Body of pancreas (tissue), 4 donors: Measurements from ENCODE around the gene PRICKLE4. TPM values are rescaled to one million over a fixed set of nuclear protein-coding genes. Genes with fewer than 3 reads are reported as not detected.
A peak's percentile ranks its signal among the peaks of the same experiment; 100 is the strongest.

Experiments used
- ATAC-seq: fragments of 150-250 bp; one replicate; pipeline ENCODE4 v1.9.1; 2016
- DNase-seq, 4 donors: peaks; one replicate each; pipeline ENCODE4 v3.0.0-alpha.2; 2019
- H3K27ac ChIP-seq, 4 donors: fragments of 200-600 bp; sonication (generic); 1 replicate in 3 of 4; 2 replicates in 1 of 4; pipeline versions ENCODE4 v1.5.1 to v1.6.1; 2016 to 2019; ENCODE audit warnings: mild to moderate bottlenecking in 1 of 4, mixed read lengths in 1 of 4, moderate library complexity in 1 of 4
- H3K27me3 ChIP-seq, 2 donors: fragments of 200-600 bp; sonication (generic); one replicate each; pipeline ENCODE4 v1.6.0; 2016; ENCODE audit warnings: mild to moderate bottlenecking in 1 of 2
- H3K36me3 ChIP-seq, 2 donors: fragments of 200-600 bp; sonication (generic); replicated peaks in 1 of 2; 2 replicates each; pipeline ENCODE4 v1.5.1; 2016; ENCODE audit warnings: low read depth in 2 of 2; ENCODE audit not compliant: insufficient read depth in 1 of 2
- H3K4me1 ChIP-seq: fragments of 200-600 bp; sonication (generic); one replicate; pipeline ENCODE4 v1.6.0; 2016
- H3K4me3 ChIP-seq, 2 donors: fragments of 200-600 bp; sonication (generic); 1 replicate in 1 of 2; 2 replicates in 1 of 2; pipeline ENCODE4 v1.5.1; 2016 to 2019
- H3K9me3 ChIP-seq, 3 donors: fragments of 200-600 bp; sonication (generic); 1 replicate in 2 of 3; 2 replicates in 1 of 3; pipeline ENCODE4 v1.5.1; 2016
- CTCF ChIP-seq, 7 experiments: fragments of 450-650 bp in 4 of 7; fragments of 200-600 bp in 3 of 7; sonication (generic) in 3 of 7; IDR thresholded peaks; one replicate each; pipeline ENCODE4 v1.5.1; 2016 to 2019; ENCODE audit warnings: antibody characterized with exemption in 7 of 7
- POLR2A ChIP-seq, 3 donors: fragments of 450-650 bp; IDR thresholded peaks; one replicate each; pipeline ENCODE4 v1.6.1; 2016; ENCODE audit warnings: antibody characterized with exemption in 3 of 3, mild to moderate bottlenecking in 2 of 3
- WGBS, 2 donors: methylation state at CpG; one replicate each; pipeline ENCODE4 v1.1.5; 2017; 5-methylcytosine and 5-hydroxymethylcytosine counted together
- intact Hi-C: fragments of 100-400 bp; cut with DNase I; formaldehyde crosslinking; loops from one replicate; pipeline ENCODE4 v1.15.1; 2023
- total RNA-seq, 2 donors: library from RNA; depleted of rRNA; stranded (reverse); fragments of >200 nt; gene quantifications; one replicate each; pipeline ENCODE4 v1.1.0, GENCODE V29; 2016

Gene PRICKLE4
- total RNA-seq, 2 donors from 2014 or later = 4.4 to 16.8 TPM

DNA sequence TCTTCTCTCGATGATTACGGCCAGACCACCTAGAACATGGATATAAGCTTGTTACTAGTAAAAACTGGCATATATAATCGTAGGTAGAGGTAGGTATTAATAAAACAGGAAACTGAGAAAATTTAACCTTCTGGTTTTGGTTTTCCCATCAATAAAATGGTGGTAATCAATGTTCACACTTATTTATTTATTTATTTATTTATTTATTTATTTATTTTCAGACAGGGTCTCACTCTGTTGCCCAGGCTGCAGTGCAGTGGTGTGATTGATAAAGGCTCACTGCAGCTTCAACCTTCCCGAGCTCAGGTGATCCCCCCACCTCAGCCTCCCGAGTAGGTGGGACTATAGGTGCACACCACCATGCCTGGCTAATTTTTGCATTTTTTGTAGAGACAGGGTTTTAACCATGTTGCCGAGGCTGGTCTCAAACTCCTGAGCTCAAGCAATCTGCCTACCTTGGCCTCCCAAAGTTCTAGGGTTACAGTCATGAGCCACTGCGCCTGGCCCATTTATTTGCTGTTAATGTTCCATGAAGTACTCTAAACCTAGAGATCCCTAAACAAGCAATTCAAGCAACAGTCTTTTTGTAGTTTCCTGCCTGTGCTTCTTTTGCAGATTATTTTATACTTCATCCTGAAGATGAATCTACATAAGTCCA is 18.4 kb downstream of the PRICKLE4 start:
- H3K36me3 ChIP-seq = no peaks in the 10 kb centered on the region
- DNase-seq = no peak
- H3K4me3 ChIP-seq = no peak overlapping the region
- H3K27ac ChIP-seq = no peak overlapping the region
- no peaks in the 10 kb centered on the region for H3K27me3 ChIP-seq
- H3K4me1 ChIP-seq = no peaks in the 10 kb centered on the region
- no peaks in the 10 kb centered on the region for H3K9me3 ChIP-seq
- no peak for TF ChIP-seq CTCF (IDR thresholded peaks at IDR 0.05)
- TF ChIP-seq POLR2A (IDR thresholded peaks at IDR 0.05) = no peak
- WGBS, 2 donors = 91 to 93% methylated on average over 7 of the region's 7 CpGs
- ATAC-seq = no peak
- intact Hi-C loops = no loop called here

DNA sequence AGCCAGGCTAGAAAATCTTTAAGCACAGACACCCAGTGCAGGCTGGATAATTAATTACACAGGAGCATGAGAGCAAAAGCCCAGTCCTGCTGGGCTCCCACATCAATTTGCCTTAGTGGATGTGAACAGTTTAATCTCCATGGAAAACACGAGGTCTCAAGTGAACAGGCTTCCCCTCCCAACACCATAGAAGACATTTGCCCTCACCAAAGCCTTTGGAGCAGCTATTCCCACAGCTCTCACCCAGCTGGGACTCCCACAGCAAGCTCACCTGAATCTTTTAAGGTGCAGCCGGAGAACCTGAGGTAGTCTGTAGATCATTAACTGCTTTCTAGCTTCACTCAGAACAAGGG is 19.0 kb downstream of the PRICKLE4 start:
- Histone ChIP-seq H3K36me3 (no peaks in the 10 kb centered on the region), H3K27me3 (no peaks in the 10 kb centered on the region), H3K4me1 (no peaks in the 10 kb centered on the region), H3K4me3 (no peak overlapping the region), H3K27ac (no peak overlapping the region), H3K9me3 (no peaks in the 10 kb centered on the region)
- intact Hi-C loops = no loop called here
- DNase-seq = no peak
- no peak for TF ChIP-seq POLR2A (IDR thresholded peaks at IDR 0.05)
- no peak for TF ChIP-seq CTCF (IDR thresholded peaks at IDR 0.05)
- no peak for ATAC-seq
- WGBS, 2 donors = 59 to 68% methylated on average over 2 of the region's 2 CpGs

GRCh38 chr6:41801380-41801779 is 20.8 kb downstream of the PRICKLE4 start:
- no peak for DNase-seq
- intact Hi-C loops = no loop called here

DNA sequence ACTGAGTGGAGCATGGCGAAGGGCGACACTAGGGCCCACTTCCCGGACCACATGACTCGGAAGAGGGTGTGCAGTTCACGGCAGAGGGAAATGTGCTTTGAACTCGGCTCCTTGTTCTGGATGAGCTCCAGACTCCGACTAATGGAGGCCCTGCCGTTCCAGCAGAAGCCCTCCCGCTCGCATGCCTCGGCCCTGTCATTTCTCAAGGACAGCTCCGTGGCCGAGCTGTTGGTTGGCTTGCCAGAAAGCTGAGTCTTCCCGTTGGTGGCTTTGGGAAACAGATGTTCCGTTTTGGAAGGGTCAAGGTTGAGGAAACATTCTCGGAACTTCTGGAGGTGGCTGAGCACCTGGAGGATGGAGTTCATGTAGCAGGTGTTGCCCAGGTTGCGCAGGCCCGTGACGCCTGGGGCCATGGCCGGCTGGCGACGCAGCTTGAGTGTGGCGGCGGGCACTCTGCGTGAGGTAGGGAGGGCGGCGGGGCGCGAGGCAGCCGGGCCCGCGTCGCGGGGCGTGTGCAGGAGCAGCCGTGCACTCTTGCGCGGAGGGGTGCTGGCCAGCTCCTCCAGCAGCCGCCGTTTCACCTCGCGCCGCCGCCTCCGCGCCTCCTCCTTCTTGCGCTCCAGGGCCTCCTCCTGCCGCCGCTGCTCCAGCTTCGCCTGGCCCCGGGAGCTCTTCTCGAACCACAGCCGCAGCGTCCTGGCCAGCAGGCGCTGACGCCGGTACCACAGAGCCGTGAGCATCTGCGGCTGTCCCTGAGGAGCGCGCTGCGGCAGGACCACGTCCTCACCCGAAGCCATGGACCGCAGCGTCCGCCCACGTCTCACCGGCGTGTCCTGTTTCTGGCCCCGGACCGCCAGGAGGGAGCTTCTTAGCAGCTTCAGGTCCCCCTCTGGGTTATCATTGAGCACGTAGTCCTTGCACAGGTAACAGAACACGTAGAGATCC is 25.5 kb downstream of the PRICKLE4 start:
- no peaks in the 10 kb centered on the region for H3K27me3 ChIP-seq
- no peaks in the 10 kb centered on the region for H3K4me1 ChIP-seq
- no peak for TF ChIP-seq POLR2A (IDR thresholded peaks at IDR 0.05)
- TF ChIP-seq CTCF (IDR thresholded peaks at IDR 0.05) = no peak
- intact Hi-C loops = no loop called here
- H3K27ac ChIP-seq = no peak overlapping the region
- no peaks in the 10 kb centered on the region for H3K9me3 ChIP-seq
- H3K4me3 ChIP-seq = no peak overlapping the region
- WGBS, 2 donors = 90 to 97% methylated on average over 59 to 68 of the region's 74 CpGs
- DNase-seq (no peak), ATAC-seq (no peak)
- H3K36me3 ChIP-seq = peaks cover 0 to 2% of the 10 kb centered on the region in 2 donors

More at GRCh38 chr6:41801380-41801779, 20.8 kb downstream of the PRICKLE4 start:
- peaks cover 0 to 2% of the 10 kb centered on the region in 2 donors for H3K36me3 ChIP-seq
- ATAC-seq = no peak
- 73 to 81% methylated on average over 2 of the region's 2 CpGs for WGBS, 2 donors
- H3K27ac ChIP-seq = no peak overlapping the region
- no peaks in the 10 kb centered on the region for H3K4me1 ChIP-seq
- no peaks in the 10 kb centered on the region for H3K27me3 ChIP-seq
- H3K4me3 ChIP-seq = no peak overlapping the region
- TF ChIP-seq POLR2A (IDR thresholded peaks at IDR 0.05) = no peak
- peak in 1 of 7 experiments; percentile 12 for TF ChIP-seq CTCF (IDR thresholded peaks at IDR 0.05)
- no peaks in the 10 kb centered on the region for H3K9me3 ChIP-seq
